SU-DHL-6 (cell line): ENCODE measurements around the gene HM13.

ENCODE experiments used
- CTCF ChIP-seq: fragments of 200-600 bp; sonication (generic); IDR thresholded peaks from one replicate; pipeline ENCODE4 v1.5.1; 2017; ENCODE audit warnings: antibody characterized with exemption, mild to moderate bottlenecking, low read length, moderate library complexity; ENCODE audit not compliant: insufficient read depth, poor library complexity, severe bottlenecking
- EZH2phosphoT487 ChIP-seq: fragments of 200-600 bp; sonication (generic), shearing (Covaris generic); conservative IDR thresholded peaks from 2 replicates; pipeline ENCODE4 v1.6.1; 2018; ENCODE audit warnings: mild to moderate bottlenecking, antibody characterized with exemption, low read length, moderate library complexity, mixed read lengths

- TF ChIP-seq CTCF (no peak), EZH2phosphoT487 (no peak)
Measured at GRCh38 chr20:31476643-31477215, 37.5 kb upstream of the HM13 start.
